GM12891 (cell line): ENCODE measurements around the gene TNFRSF8.

ENCODE experiments used
- POLR2A ChIP-seq: IDR thresholded peaks from 2 replicates; pipeline ENCODE4 v1.6.1; 2011; ENCODE audit warnings: low read depth, low read length, control low read depth
- POLR2AphosphoS5 ChIP-seq: IDR thresholded peaks from 2 replicates; pipeline ENCODE4 v1.6.1; 2011; ENCODE audit warnings: low read depth, low read length, control low read depth

DNA sequence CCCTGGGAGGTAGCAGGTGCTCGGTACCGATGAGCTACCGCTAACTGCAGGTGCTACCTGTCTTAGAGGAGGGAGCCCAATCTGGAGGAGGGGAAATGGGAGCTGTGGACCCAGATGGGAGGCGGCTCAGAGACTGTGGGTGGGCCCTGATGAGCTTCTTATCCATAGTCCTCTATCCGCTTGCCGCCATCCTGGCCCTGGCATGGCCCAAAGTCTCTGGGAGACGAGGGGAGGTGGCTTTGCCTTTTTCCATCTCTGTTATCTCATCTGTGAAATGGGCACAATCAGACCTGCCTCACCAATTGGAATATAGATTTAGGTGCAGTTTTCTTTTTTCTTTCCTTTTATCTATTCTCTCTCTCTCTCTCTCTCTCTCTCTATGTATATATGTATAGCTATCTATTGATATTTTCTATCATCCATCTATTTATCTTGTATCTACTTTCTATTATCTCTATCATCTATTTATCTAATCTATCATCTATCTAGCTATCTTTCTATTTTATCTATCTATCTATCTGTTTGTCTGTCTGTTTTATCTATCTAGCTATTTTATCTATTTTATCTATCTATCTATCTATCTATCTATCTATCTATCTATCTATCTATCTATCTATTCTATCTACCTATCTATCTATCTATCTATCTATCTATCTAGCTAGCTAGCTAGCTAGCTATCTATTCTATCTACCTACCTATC lies 120.1 kb downstream of the TNFRSF8 start:
- TF ChIP-seq POLR2AphosphoS5 (no peak), POLR2A (no peak)
